Bronchial epithelial cell (primary cell): ENCODE results near the gene PIWIL1. TPM values are rescaled to one million over a fixed set of nuclear protein-coding genes. Genes with fewer than 3 reads are reported as not detected.
A peak's percentile ranks its signal among the peaks of the same experiment; 100 is the strongest.

Experiments used
- DNase-seq: peaks from one replicate; pipeline ENCODE4 v3.0.0-alpha.2; 2010; ENCODE audit warnings: low read depth
- FAIRE-seq: peaks from 2 replicates; lab custom pipeline; 2011; peaks lifted over from hg19 to GRCh38; lab: Jason Lieb, UNC
- H3K27me3 ChIP-seq: 2 replicates; pipeline ENCODE4 v1.5.1; 2011; ENCODE audit warnings: low read length; ENCODE audit not compliant: control insufficient read depth, insufficient read depth
- H3K36me3 ChIP-seq: 2 replicates; pipeline ENCODE4 v1.5.1; 2011; ENCODE audit warnings: low read length; ENCODE audit not compliant: control insufficient read depth, insufficient read depth
- H3K4me3 ChIP-seq: 2 replicates; pipeline ENCODE4 v1.5.1; 2011; ENCODE audit warnings: mild to moderate bottlenecking, low read depth, low read length, control low read depth
- total RNA-seq: library from RNA; depleted of rRNA; stranded (reverse); fragments of >200 nt; gene quantifications from 2 replicates; pipeline ENCODE4 v1.2.1, GENCODE V29; 2014
- TF ChIP-seq, protein P1 (sequence below): IDR thresholded peaks from 2 replicates; pipeline ENCODE4 v1.5.1; 2011; ENCODE audit warnings: mild to moderate bottlenecking, moderate library complexity, low read length, control low read depth, inconsistent platforms; ENCODE audit not compliant: insufficient read depth, severe bottlenecking

The PIWIL1 gene
- not detected in 2 replicates for total RNA-seq

DNA sequence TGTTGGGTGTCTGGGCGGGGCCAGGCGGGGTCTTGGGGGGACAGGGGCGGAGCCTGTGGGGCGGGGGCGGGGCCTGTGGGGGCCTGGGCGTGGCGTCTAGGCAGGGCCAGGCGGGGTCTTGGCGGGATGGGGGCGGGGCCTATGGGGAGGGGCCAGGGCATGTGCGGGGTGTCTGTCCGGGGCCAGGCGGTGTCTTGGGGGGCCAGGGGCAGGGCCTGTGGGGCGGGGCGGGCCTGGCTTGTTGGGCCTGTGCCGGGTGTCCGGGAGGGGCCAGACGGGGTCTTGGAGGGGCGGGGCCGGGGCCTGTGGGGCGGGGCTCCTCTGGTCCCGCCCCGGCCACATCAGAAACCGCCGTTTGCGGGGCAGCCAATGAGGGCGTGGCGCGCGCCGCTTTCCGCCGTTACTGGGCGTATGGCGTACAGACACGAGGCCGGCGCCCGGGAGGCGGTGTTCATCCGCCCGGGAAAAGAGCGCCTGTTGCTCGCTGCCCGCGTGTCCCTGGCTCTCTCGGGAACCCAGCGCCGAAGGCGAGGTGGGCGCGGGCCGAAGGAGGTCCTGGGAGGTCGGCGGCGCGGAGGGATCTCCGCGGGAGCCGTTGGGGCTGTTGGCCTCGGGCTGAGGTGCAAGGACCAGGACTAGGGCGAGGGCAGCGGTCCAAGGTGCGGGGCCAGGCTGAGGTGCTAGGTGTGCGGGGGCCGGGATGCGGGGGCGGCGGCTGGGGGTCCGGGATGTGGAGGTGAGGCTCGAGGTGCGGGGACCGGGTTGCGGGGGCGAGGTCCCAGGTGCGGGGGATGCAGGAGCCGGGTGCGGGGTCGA is at the start of gene PIWIL1:
TSS of gene PIWIL1 (plus strand) at position 400 of the 816 bp plus-strand sequence. CDS start 4,705 bp downstream, outside the sequence.
- no peak for FAIRE-seq
- no peaks in the 10 kb centered on the region for H3K36me3 ChIP-seq
- no peak for DNase-seq
- no peak within 1 kb of the TSS for H3K4me3 ChIP-seq
- TF ChIP-seq, protein P1, sequence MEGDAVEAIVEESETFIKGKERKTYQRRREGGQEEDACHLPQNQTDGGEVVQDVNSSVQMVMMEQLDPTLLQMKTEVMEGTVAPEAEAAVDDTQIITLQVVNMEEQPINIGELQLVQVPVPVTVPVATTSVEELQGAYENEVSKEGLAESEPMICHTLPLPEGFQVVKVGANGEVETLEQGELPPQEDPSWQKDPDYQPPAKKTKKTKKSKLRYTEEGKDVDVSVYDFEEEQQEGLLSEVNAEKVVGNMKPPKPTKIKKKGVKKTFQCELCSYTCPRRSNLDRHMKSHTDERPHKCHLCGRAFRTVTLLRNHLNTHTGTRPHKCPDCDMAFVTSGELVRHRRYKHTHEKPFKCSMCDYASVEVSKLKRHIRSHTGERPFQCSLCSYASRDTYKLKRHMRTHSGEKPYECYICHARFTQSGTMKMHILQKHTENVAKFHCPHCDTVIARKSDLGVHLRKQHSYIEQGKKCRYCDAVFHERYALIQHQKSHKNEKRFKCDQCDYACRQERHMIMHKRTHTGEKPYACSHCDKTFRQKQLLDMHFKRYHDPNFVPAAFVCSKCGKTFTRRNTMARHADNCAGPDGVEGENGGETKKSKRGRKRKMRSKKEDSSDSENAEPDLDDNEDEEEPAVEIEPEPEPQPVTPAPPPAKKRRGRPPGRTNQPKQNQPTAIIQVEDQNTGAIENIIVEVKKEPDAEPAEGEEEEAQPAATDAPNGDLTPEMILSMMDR = no peak
- peaks cover 1% of the 10 kb centered on the region for H3K27me3 ChIP-seq

DNA sequence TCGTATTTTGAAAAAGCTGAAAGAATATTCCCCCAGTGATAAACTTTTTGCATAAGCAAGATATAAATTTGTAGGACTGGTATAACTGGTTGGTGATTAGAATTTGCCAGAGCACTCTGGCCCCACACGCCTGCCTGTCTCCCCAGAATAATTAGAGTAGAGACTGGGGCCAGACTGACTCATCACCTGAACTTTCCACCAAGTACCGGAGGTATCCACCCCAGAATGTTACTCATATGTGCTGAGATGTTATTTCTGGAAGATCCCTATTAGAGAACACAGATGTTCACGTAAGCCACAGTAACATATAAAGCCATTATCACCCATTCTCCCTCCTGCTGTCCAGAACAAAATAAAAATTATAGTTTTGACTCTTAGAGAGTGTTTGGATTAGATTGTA is 49.5 kb upstream of the PIWIL1 start:
- TF ChIP-seq, protein P1 = no peak
- DNase-seq (peak; percentile 62), FAIRE-seq (no peak)
- H3K4me3 ChIP-seq = no peak overlapping the region
- H3K27me3 ChIP-seq = no peaks in the 10 kb centered on the region
- H3K36me3 ChIP-seq = no peaks in the 10 kb centered on the region

DNA sequence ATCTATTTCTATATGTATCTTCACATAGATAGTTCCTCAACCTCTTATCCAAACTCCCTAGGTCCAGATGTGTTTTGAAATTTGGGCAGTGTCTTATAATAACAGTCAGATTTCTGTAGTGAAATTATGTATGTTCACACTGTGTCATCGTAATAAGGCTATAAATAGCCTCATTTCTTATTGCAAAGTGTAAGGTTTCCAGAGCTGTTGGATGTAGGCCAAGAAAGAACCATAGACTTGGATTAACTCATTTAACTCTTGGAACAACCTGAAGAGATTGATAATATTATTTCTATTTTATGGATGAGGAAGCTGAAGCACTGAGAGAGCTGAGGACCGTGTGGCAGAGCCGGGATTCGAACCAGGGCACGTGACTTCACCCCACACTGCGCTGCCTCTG is 49.0 kb upstream of the PIWIL1 start:
- H3K4me3 ChIP-seq = no peak overlapping the region
- no peak for FAIRE-seq
- peak; percentile 24 for DNase-seq
- TF ChIP-seq, protein P1 = no peak
- no peaks in the 10 kb centered on the region for H3K36me3 ChIP-seq
- H3K27me3 ChIP-seq = no peaks in the 10 kb centered on the region

DNA sequence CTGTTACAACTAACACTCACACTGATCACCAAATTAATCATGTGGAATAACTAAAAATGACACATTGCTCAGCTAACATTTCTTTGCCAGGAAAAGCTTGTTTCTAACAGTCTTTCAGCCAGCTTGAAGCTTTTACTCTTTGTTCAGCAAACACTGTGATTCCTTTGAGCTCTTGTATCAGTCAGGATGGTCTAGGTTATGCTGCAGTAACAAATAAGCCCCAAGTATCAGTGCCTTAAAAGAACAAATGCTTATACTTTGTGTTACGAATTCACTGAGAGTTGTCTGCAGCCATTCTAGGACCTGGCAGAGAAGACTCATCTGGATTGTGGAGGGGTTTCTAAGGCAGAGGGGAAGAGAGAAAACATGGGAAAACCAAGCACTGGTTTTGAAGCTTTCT is 47.6 kb upstream of the PIWIL1 start:
- Histone ChIP-seq H3K4me3 (no peak overlapping the region), H3K36me3 (no peaks in the 10 kb centered on the region), H3K27me3 (no peaks in the 10 kb centered on the region)
- TF ChIP-seq, protein P1 = no peak
- FAIRE-seq (no peak), DNase-seq (no peak)

DNA sequence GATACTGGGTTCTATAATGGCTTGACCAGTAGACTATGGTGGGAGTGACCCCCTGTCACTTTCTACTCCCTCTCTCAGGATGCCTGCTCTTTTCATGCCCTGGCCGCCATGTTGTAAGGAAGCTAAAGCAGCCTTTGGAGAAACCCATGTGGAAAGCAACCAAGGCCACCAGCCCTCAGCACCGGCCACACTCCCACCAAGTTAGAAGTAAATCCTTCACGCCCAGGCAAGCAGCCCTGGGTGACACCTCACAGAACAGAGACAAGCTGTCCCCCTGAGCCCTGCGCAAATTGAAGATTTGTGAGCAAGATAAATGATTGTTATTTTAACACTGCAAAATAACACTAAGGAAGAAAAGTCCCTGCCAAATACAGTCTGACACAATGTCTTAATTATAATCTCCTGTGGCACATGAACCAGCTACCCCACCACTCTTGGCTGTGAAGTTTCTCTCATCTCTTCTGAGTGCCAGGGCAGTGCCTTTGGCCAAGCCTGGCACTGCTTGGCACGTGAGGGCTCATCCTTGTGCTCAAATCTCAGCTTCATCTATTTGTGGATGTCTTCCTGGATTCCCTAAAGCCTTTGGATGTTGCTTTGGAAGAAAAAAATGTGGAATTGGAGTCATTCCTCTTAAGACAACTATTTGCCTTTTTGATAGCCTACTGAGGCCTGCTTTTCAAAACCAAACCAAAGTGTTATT is 39.2 kb upstream of the PIWIL1 start:
- TF ChIP-seq, protein P1 = no peak
- Histone ChIP-seq H3K36me3 (no peaks in the 10 kb centered on the region), H3K4me3 (no peak overlapping the region), H3K27me3 (no peaks in the 10 kb centered on the region)
- FAIRE-seq (no peak), DNase-seq (no peak)
